ENCODE results near the gene ETV6.
A peak's percentile ranks its signal among the peaks of the same experiment; 100 is the strongest.

ETV6 gene

GRCh38 chr12:11653215-11653753 lies 3.8 kb downstream of the ETV6 start:
- peaks cover 31% of the 10 kb centered on the region for H3K79me1 ChIP-seq (ENCODE audit: low read length)
- H3K27ac ChIP-seq (ENCODE audit: low read depth, low read length) = no peak overlapping the region
- no peak overlapping the region for H3K18ac ChIP-seq (ENCODE audit: low read length)
- H3K23ac ChIP-seq (ENCODE audit: low read length) = no peak overlapping the region
- no peaks in the 10 kb centered on the region for H3K27me3 ChIP-seq (ENCODE audit: insufficient read depth, low read length, poor library complexity)
- no peak overlapping the region for H2AK5ac ChIP-seq (ENCODE audit: low read length)
- H3K4me1 ChIP-seq (ENCODE audit: control insufficient read depth, low read depth, low read length) = peaks cover 21% of the 10 kb centered on the region
- H3K56ac ChIP-seq (ENCODE audit: low read length) = peak overlapping the region; percentile 44
- no peak overlapping the region for H4K8ac ChIP-seq (ENCODE audit: low read depth, low read length)
- DNase-seq = no peak
- no peak overlapping the region for H3K4me3 ChIP-seq (ENCODE audit: low read length)
- peaks cover 37% of the 10 kb centered on the region for H3K79me2 ChIP-seq (ENCODE audit: control insufficient read depth, insufficient read depth, low read length)
- WGBS (ENCODE audit: extremely low coverage, insufficient coverage, low lambda C conversion rate) = no CpG with 5 or more reads among the region's 7 CpGs
- H3K9ac ChIP-seq (ENCODE audit: low read length) = peak overlapping the region; percentile 17
- H2BK5ac ChIP-seq (ENCODE audit: low read length) = peak overlapping the region; percentile 17
- H4K5ac ChIP-seq (ENCODE audit: low read length) = no peak overlapping the region
- no peak overlapping the region for H3K4me2 ChIP-seq (ENCODE audit: low read length)
- H2BK15ac ChIP-seq (replicated peaks; ENCODE audit: low read depth) = no peak overlapping the region
- H3K4ac ChIP-seq (ENCODE audit: low read depth, low read length) = no peak overlapping the region
- no peak overlapping the region for H2BK120ac ChIP-seq (ENCODE audit: low read depth, low read length)
- H3K36me3 ChIP-seq (ENCODE audit: control insufficient read depth, insufficient read depth, low read length) = no peaks in the 10 kb centered on the region

GRCh38 chr12:11654338-11654737 lies 4.9 kb downstream of the ETV6 start:
- no peak overlapping the region for H4K5ac ChIP-seq (ENCODE audit: low read length)
- no peak overlapping the region for H2BK120ac ChIP-seq (ENCODE audit: low read depth, low read length)
- H3K4me3 ChIP-seq (ENCODE audit: low read length) = no peak overlapping the region
- H2BK15ac ChIP-seq (replicated peaks; ENCODE audit: low read depth) = no peak overlapping the region
- no peak overlapping the region for H3K4ac ChIP-seq (ENCODE audit: low read depth, low read length)
- H3K56ac ChIP-seq (ENCODE audit: low read length) = no peak overlapping the region
- peaks cover 32% of the 10 kb centered on the region for H3K79me1 ChIP-seq (ENCODE audit: low read length)
- H2AK5ac ChIP-seq (ENCODE audit: low read length) = no peak overlapping the region
- H3K4me1 ChIP-seq (ENCODE audit: control insufficient read depth, low read depth, low read length) = peaks cover 21% of the 10 kb centered on the region
- no peak overlapping the region for H2BK5ac ChIP-seq (ENCODE audit: low read length)
- WGBS (ENCODE audit: extremely low coverage, insufficient coverage, low lambda C conversion rate) = no CpG with 5 or more reads among the region's 4 CpGs
- H3K79me2 ChIP-seq (ENCODE audit: control insufficient read depth, insufficient read depth, low read length) = peaks cover 39% of the 10 kb centered on the region
- H3K27me3 ChIP-seq (ENCODE audit: insufficient read depth, low read length, poor library complexity) = no peaks in the 10 kb centered on the region
- no peak overlapping the region for H4K8ac ChIP-seq (ENCODE audit: low read depth, low read length)
- H3K23ac ChIP-seq (ENCODE audit: low read length) = peak overlapping the region; percentile 48
- H3K9ac ChIP-seq (ENCODE audit: low read length) = no peak overlapping the region
- no peaks in the 10 kb centered on the region for H3K36me3 ChIP-seq (ENCODE audit: control insufficient read depth, insufficient read depth, low read length)
- H3K4me2 ChIP-seq (ENCODE audit: low read length) = no peak overlapping the region
- no peak for DNase-seq
- no peak overlapping the region for H3K18ac ChIP-seq (ENCODE audit: low read length)
- H3K27ac ChIP-seq (ENCODE audit: low read depth, low read length) = no peak overlapping the region

GRCh38 chr12:11654802-11655201 lies 5.3 kb downstream of the ETV6 start:
- H2AK5ac ChIP-seq (ENCODE audit: low read length) = no peak overlapping the region
- no peak overlapping the region for H3K9ac ChIP-seq (ENCODE audit: low read length)
- H3K4me2 ChIP-seq (ENCODE audit: low read length) = no peak overlapping the region
- no peak overlapping the region for H2BK5ac ChIP-seq (ENCODE audit: low read length)
- H3K27me3 ChIP-seq (ENCODE audit: insufficient read depth, low read length, poor library complexity) = no peaks in the 10 kb centered on the region
- no peak overlapping the region for H3K18ac ChIP-seq (ENCODE audit: low read length)
- H2BK120ac ChIP-seq (ENCODE audit: low read depth, low read length) = no peak overlapping the region
- H3K27ac ChIP-seq (ENCODE audit: low read depth, low read length) = no peak overlapping the region
- H3K4ac ChIP-seq (ENCODE audit: low read depth, low read length) = no peak overlapping the region
- no peak overlapping the region for H4K5ac ChIP-seq (ENCODE audit: low read length)
- H3K4me3 ChIP-seq (ENCODE audit: low read length) = no peak overlapping the region
- H3K79me2 ChIP-seq (ENCODE audit: control insufficient read depth, insufficient read depth, low read length) = peaks cover 39% of the 10 kb centered on the region
- no peaks in the 10 kb centered on the region for H3K36me3 ChIP-seq (ENCODE audit: control insufficient read depth, insufficient read depth, low read length)
- no peak overlapping the region for H2BK15ac ChIP-seq (replicated peaks; ENCODE audit: low read depth)
- H3K79me1 ChIP-seq (ENCODE audit: low read length) = peaks cover 32% of the 10 kb centered on the region
- no peak overlapping the region for H3K23ac ChIP-seq (ENCODE audit: low read length)
- WGBS (ENCODE audit: extremely low coverage, insufficient coverage, low lambda C conversion rate) = no CpG with 5 or more reads among the region's 2 CpGs
- no peak overlapping the region for H4K8ac ChIP-seq (ENCODE audit: low read depth, low read length)
- peaks cover 21% of the 10 kb centered on the region for H3K4me1 ChIP-seq (ENCODE audit: control insufficient read depth, low read depth, low read length)
- DNase-seq = no peak
- no peak overlapping the region for H3K56ac ChIP-seq (ENCODE audit: low read length)

- H3K36me3 ChIP-seq (ENCODE audit: control insufficient read depth, insufficient read depth, low read length) = no peaks in the 10 kb centered on the region
- H2BK15ac ChIP-seq (replicated peaks; ENCODE audit: low read depth) = no peak overlapping the region
- no peak for DNase-seq
- H3K4me3 ChIP-seq (ENCODE audit: low read length) = no peak overlapping the region
- H3K79me1 ChIP-seq (ENCODE audit: low read length) = peaks cover 32% of the 10 kb centered on the region
- H3K79me2 ChIP-seq (ENCODE audit: control insufficient read depth, insufficient read depth, low read length) = peaks cover 37% of the 10 kb centered on the region
- no peak overlapping the region for H3K4ac ChIP-seq (ENCODE audit: low read depth, low read length)
- H3K56ac ChIP-seq (ENCODE audit: low read length) = no peak overlapping the region
- no peak overlapping the region for H3K18ac ChIP-seq (ENCODE audit: low read length)
- H3K27me3 ChIP-seq (ENCODE audit: insufficient read depth, low read length, poor library complexity) = no peaks in the 10 kb centered on the region
- H3K23ac ChIP-seq (ENCODE audit: low read length) = no peak overlapping the region
- no peak overlapping the region for H2BK120ac ChIP-seq (ENCODE audit: low read depth, low read length)
- no peak overlapping the region for H3K27ac ChIP-seq (ENCODE audit: low read depth, low read length)
- no peak overlapping the region for H3K9ac ChIP-seq (ENCODE audit: low read length)
- H2AK5ac ChIP-seq (ENCODE audit: low read length) = no peak overlapping the region
- H3K4me1 ChIP-seq (ENCODE audit: control insufficient read depth, low read depth, low read length) = peaks cover 21% of the 10 kb centered on the region
- no peak overlapping the region for H4K5ac ChIP-seq (ENCODE audit: low read length)
- no peak overlapping the region for H2BK5ac ChIP-seq (ENCODE audit: low read length)
- no peak overlapping the region for H4K8ac ChIP-seq (ENCODE audit: low read depth, low read length)
- H3K4me2 ChIP-seq (ENCODE audit: low read length) = no peak overlapping the region
- 100% methylated on average over 1 of the region's 5 CpGs for WGBS (ENCODE audit: extremely low coverage, insufficient coverage, low lambda C conversion rate)
These were observed 6.4 kb downstream of the ETV6 start for GRCh38 chr12:11655842-11656241.

- Histone ChIP-seq H3K79me1 (ENCODE audit: low read length) (peaks cover 28% of the 10 kb centered on the region), H3K9ac (ENCODE audit: low read length) (no peak overlapping the region), H2BK15ac (replicated peaks; ENCODE audit: low read depth) (no peak overlapping the region), H3K4me1 (ENCODE audit: control insufficient read depth, low read depth, low read length) (peaks cover 19% of the 10 kb centered on the region), H3K23ac (ENCODE audit: low read length) (no peak overlapping the region), H3K18ac (ENCODE audit: low read length) (no peak overlapping the region), H4K5ac (ENCODE audit: low read length) (no peak overlapping the region), H2BK5ac (ENCODE audit: low read length) (no peak overlapping the region), H2BK120ac (ENCODE audit: low read depth, low read length) (no peak overlapping the region), H2AK5ac (ENCODE audit: low read length) (no peak overlapping the region), H3K56ac (ENCODE audit: low read length) (no peak overlapping the region), H3K27me3 (ENCODE audit: insufficient read depth, low read length, poor library complexity) (no peaks in the 10 kb centered on the region), H3K36me3 (ENCODE audit: control insufficient read depth, insufficient read depth, low read length) (no peaks in the 10 kb centered on the region), H3K4ac (ENCODE audit: low read depth, low read length) (no peak overlapping the region), H3K4me2 (ENCODE audit: low read length) (no peak overlapping the region), H3K79me2 (ENCODE audit: control insufficient read depth, insufficient read depth, low read length) (peaks cover 32% of the 10 kb centered on the region), H3K27ac (ENCODE audit: low read depth, low read length) (no peak overlapping the region), H4K8ac (ENCODE audit: low read depth, low read length) (no peak overlapping the region), H3K4me3 (ENCODE audit: low read length) (no peak overlapping the region)
- no CpG with 5 or more reads among the region's 4 CpGs for WGBS (ENCODE audit: extremely low coverage, insufficient coverage, low lambda C conversion rate)
- no peak for DNase-seq
These were observed 7.1 kb downstream of the ETV6 start for GRCh38 chr12:11656550-11656949.

- no peak overlapping the region for H2AK5ac ChIP-seq (ENCODE audit: low read length)
- no peak overlapping the region for H3K23ac ChIP-seq (ENCODE audit: low read length)
- H3K79me2 ChIP-seq (ENCODE audit: control insufficient read depth, insufficient read depth, low read length) = peaks cover 26% of the 10 kb centered on the region
- H3K79me1 ChIP-seq (ENCODE audit: low read length) = peaks cover 30% of the 10 kb centered on the region
- H3K36me3 ChIP-seq (ENCODE audit: control insufficient read depth, insufficient read depth, low read length) = no peaks in the 10 kb centered on the region
- H3K4me2 ChIP-seq (ENCODE audit: low read length) = no peak overlapping the region
- no peak overlapping the region for H3K4me3 ChIP-seq (ENCODE audit: low read length)
- H2BK15ac ChIP-seq (replicated peaks; ENCODE audit: low read depth) = no peak overlapping the region
- H3K27me3 ChIP-seq (ENCODE audit: insufficient read depth, low read length, poor library complexity) = no peaks in the 10 kb centered on the region
- no peak overlapping the region for H2BK5ac ChIP-seq (ENCODE audit: low read length)
- no peak overlapping the region for H4K8ac ChIP-seq (ENCODE audit: low read depth, low read length)
- H3K4me1 ChIP-seq (ENCODE audit: control insufficient read depth, low read depth, low read length) = peaks cover 17% of the 10 kb centered on the region
- H3K4ac ChIP-seq (ENCODE audit: low read depth, low read length) = no peak overlapping the region
- no peak overlapping the region for H3K18ac ChIP-seq (ENCODE audit: low read length)
- H3K9ac ChIP-seq (ENCODE audit: low read length) = no peak overlapping the region
- no peak overlapping the region for H2BK120ac ChIP-seq (ENCODE audit: low read depth, low read length)
- peak; percentile 44 for DNase-seq
- H4K5ac ChIP-seq (ENCODE audit: low read length) = no peak overlapping the region
- H3K56ac ChIP-seq (ENCODE audit: low read length) = no peak overlapping the region
- WGBS (ENCODE audit: extremely low coverage, insufficient coverage, low lambda C conversion rate) = no CpG with 5 or more reads among the region's 6 CpGs
- H3K27ac ChIP-seq (ENCODE audit: low read depth, low read length) = no peak overlapping the region
These were observed 8.0 kb downstream of the ETV6 start for GRCh38 chr12:11657511-11657910.

Measured in mesendoderm (in vitro differentiated cells).